ENCODE data around the gene EFCAB8.
A peak's percentile ranks its signal among the peaks of the same experiment; 100 is the strongest.
"Not testable (repeated sequence)": the region's sequence is repeated elsewhere in the genome, so short reads cannot be mapped to it uniquely, and the experiment has no call there.

EFCAB8 gene

GRCh38 chr20:32975121-32975520 lies 116.4 kb downstream of the EFCAB8 start:
- not testable (repeated sequence) for DNase-seq

GRCh38 chr20:32975698-32976674 lies 117.3 kb downstream of the EFCAB8 start:
- no peak for DNase-seq

GRCh38 chr20:32976746-32977145 lies 118.0 kb downstream of the EFCAB8 start:
- no peak for DNase-seq

GRCh38 chr20:32977281-32978008 lies 118.7 kb downstream of the EFCAB8 start:
- no peak for DNase-seq

GRCh38 chr20:32978009-32978335 lies 119.2 kb downstream of the EFCAB8 start:
- DNase-seq, result no peak

GRCh38 chr20:32979201-32979998 lies 120.7 kb downstream of the EFCAB8 start:
- no peak for DNase-seq

GRCh38 chr20:32980131-32980941 lies 121.6 kb downstream of the EFCAB8 start:
- DNase-seq, result no peak

GRCh38 chr20:32980990-32981389 lies 122.3 kb downstream of the EFCAB8 start:
- DNase-seq, result no peak

GRCh38 chr20:32982617-32983458 lies 124.1 kb downstream of the EFCAB8 start:
- DNase-seq, result peak; percentile 48

GRCh38 chr20:32983459-32984112 lies 124.9 kb downstream of the EFCAB8 start:
- DNase-seq, result no peak

- no peak for DNase-seq
Measured at GRCh38 chr20:32984196-32984595, 125.5 kb downstream of the EFCAB8 start.

GRCh38 chr20:32984631-32985354 lies 126.1 kb downstream of the EFCAB8 start:
- no peak for DNase-seq

- DNase-seq, result no peak
Measured at GRCh38 chr20:32985596-32985995, 126.9 kb downstream of the EFCAB8 start.

- DNase-seq, result no peak
Measured at GRCh38 chr20:32986331-32986966, 127.7 kb downstream of the EFCAB8 start.

- no peak for DNase-seq
Measured at GRCh38 chr20:32987044-32987825, 128.5 kb downstream of the EFCAB8 start.

GRCh38 chr20:32988008-32988407 lies 129.3 kb downstream of the EFCAB8 start:
- no peak for DNase-seq

GRCh38 chr20:32989507-32990283 lies 131.0 kb downstream of the EFCAB8 start:
- no peak for DNase-seq

GRCh38 chr20:32990426-32990825 lies 131.7 kb downstream of the EFCAB8 start:
- no peak for DNase-seq

Data from DMS 273 treated with DMSO at 0.1 percent for 48 hours (cell line).